GM13977 (cell line): ENCODE measurements around the gene ANKS4B.

ENCODE experiments used
- DNase-seq: peaks from one replicate; pipeline ENCODE4 v3.0.0; 2012; ENCODE audit warnings: low spot score
- in situ Hi-C: fragments of 300-500 bp; cut with MboI; formaldehyde crosslinking; loops from one replicate; pipeline ENCODE4 v1.12.0; 2022; ENCODE audit warnings: low sequenced_read_pairs, low pct_unique_long_range_greater_than_20kb, mixed read lengths, inconsistent platforms; ENCODE audit not compliant: unreplicated experiment
- TF ChIP-seq, protein P1 (sequence below): IDR thresholded peaks from 2 replicates; pipeline ENCODE4 v1.5.1; 2012; ENCODE audit warnings: mild to moderate bottlenecking, control low read depth; ENCODE audit not compliant: insufficient read depth; ENCODE audit errors: extremely low read depth, missing control alignments

ANKS4B gene

DNA sequence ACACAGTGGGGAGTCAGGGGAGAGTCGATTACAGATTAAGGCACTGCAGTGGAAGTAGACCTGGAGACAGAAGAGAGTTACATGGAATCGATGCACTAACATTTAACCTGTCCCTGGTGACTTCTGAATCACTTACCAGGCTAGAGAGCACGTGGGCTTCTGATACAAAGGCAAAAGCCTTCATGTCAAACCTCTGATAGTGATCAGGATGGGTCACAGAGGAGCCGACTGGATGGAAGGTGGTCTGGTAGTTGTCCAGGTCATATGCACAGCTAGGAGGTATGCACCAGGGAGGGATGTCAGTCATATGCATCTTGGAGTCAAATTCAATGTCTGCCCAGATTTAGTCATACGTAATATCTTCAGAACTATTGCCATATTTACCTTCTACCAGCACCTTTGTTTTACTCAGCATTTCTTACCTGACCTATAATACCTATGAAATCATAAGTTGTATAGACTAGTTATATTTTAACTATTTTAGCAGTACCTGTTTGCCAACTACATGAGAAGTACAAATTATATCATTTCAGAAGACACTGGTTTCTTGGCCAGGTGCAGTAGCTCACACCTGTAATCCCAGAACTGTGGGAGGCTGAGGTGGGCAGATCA is 33.8 kb upstream of the ANKS4B start:
- in situ Hi-C loops, result no loop called here
- TF ChIP-seq, protein P1, sequence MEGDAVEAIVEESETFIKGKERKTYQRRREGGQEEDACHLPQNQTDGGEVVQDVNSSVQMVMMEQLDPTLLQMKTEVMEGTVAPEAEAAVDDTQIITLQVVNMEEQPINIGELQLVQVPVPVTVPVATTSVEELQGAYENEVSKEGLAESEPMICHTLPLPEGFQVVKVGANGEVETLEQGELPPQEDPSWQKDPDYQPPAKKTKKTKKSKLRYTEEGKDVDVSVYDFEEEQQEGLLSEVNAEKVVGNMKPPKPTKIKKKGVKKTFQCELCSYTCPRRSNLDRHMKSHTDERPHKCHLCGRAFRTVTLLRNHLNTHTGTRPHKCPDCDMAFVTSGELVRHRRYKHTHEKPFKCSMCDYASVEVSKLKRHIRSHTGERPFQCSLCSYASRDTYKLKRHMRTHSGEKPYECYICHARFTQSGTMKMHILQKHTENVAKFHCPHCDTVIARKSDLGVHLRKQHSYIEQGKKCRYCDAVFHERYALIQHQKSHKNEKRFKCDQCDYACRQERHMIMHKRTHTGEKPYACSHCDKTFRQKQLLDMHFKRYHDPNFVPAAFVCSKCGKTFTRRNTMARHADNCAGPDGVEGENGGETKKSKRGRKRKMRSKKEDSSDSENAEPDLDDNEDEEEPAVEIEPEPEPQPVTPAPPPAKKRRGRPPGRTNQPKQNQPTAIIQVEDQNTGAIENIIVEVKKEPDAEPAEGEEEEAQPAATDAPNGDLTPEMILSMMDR, result no peak
- no peak for DNase-seq

DNA sequence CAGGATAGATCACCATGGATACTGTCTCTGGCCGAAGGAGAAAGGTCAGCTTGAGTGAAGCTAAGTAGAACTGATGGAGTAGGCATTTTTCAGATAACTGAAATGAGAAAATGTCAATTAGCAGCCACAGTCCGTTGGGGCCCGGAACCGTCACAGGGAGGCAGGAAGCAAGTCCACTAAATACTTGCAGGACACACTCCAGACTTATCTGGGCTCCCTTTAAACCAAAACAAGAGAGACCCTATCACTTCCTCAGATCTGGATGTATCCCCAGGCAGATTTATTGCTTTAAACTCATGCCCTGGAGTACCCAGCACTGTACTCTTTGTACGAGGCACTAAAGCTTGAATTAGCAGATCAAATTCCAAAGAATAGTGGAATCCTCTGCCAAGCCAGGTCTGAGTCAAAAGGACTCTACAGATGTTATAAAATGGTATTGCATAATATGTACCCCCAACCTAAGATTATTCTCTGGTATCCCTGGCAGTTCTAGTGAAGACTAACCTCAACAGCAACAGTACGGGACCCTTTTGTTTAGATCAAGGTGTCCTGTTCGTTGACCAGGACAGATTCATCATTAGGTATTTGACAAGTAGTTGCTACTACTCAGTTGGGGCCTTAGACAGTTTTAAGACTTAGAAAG is 30.2 kb upstream of the ANKS4B start:
- no peak for DNase-seq
- in situ Hi-C loops, result no loop called here
- TF ChIP-seq, protein P1, result no peak

DNA sequence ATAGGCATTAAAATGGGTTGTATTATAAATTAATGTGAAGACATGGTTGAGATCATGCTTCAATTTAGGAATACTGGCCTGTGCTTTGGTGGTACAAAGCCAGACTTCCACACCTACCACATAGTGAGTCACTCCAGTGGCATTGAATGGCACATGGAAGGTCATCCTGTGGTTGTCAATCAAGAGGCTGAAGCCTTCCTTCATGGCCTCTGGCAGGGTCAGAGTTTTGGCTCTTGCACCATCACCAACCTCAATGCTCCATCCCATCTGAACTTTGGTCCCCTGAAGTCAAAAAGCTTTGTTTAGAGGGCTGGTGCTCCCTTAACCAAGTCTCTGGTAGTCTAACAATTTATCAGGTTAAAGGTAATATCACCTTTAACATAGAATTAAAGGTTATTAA is 28.2 kb upstream of the ANKS4B start:
- in situ Hi-C loops, result no loop called here
- TF ChIP-seq, protein P1, result no peak
- no peak for DNase-seq

DNA sequence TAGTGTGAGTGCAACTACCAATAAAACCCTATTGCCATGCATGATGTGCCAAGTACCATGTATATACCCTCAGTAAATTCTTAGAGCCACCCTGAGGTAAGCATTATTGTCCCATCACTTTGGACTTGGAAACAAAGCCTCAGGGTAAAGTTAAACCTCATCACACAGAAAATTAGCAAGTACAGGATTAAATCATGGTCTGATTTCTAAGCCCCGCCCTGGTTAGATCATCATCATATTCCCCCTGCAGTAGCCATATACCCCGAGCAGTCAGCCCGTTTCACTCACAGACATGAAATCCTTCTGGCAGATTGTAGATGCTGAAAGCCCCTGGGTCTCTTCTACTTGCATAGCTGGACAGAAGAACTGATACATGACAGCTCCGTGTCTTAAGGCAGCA is 26.9 kb upstream of the ANKS4B start:
- in situ Hi-C loops, result no loop called here
- DNase-seq, result no peak
- TF ChIP-seq, protein P1, result no peak

DNA sequence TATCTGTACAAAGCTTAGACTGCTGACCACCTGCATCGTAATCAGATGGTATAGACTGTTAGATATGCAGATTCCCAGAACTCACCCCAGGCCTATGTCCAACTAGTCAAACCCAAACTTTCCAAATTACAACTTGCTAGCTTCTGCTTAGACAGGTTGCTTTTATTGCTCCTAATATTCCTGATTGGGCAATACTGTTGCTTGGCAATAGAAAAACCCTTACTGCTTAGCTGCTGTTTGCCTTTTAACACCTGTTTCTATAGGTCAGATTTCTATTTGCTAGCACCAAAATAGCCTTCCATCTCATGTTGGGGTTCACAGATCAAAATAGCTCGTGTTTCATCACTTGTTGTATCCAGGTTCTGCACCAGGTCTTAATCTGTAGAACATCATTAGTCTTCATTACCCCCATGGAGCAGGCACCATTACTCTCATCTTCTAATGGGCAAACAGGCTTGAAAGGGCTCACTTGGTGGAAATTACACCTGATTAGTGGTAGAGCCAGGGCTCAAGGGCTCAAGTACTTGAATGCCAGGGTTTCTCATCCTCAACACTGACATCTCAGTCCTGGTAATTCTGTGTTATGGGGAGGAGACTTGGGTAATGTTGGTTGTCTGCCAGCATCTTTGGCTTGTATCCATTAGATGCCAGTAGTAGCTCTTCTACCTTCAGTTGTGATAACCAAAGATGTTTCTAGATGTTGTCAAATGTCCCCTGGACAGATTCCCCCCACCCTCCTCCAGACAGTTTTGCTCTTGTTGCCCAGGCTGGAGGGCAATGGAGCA is 24.9 kb upstream of the ANKS4B start:
- in situ Hi-C loops, result no loop called here
- no peak for DNase-seq
- TF ChIP-seq, protein P1, result no peak

DNA sequence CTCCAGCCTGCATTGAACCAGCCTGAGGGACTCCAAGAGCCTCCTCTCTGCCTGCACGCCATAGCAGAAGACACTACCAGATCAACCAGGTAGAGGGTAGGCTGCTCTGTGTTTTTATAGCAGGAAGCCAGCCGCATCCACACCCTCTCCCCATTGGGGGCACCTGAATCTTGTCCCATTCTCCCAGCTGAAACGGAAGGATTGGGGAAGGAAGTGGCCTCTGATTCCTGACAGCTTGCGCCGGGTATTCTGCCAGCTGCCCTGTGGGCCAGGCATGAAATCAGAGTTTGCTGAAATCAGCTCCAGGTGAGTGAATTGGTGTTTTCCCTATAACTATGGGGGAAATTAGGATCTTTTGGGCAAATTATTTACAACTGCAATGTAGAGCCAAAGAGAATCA is 22.0 kb upstream of the ANKS4B start, which contains the start of gene ZP2:
Gene ZP2 (minus strand): TSS at position 89 of the 400 bp plus-strand sequence. CDS start 27 bp downstream, at position 62.
- no peak for DNase-seq
- in situ Hi-C loops, result no loop called here
- TF ChIP-seq, protein P1, result no peak
